GM19468 (cell line): ENCODE data around the gene AKR1C1.
"Not testable (repeated sequence)": the region's sequence is repeated elsewhere in the genome, so short reads cannot be mapped to it uniquely, and the experiment has no call there.

Experiments used
- ATAC-seq: cut with Tn5 transposase; IDR thresholded peaks from one replicate; pipeline ENCODE4 v1.9.1; 2021; ENCODE audit warnings: mild to moderate bottlenecking, moderate library complexity, moderate number of reproducible peaks; ENCODE audit not compliant: unreplicated experiment; ENCODE audit errors: extremely low read depth

AKR1C1 gene

DNA sequence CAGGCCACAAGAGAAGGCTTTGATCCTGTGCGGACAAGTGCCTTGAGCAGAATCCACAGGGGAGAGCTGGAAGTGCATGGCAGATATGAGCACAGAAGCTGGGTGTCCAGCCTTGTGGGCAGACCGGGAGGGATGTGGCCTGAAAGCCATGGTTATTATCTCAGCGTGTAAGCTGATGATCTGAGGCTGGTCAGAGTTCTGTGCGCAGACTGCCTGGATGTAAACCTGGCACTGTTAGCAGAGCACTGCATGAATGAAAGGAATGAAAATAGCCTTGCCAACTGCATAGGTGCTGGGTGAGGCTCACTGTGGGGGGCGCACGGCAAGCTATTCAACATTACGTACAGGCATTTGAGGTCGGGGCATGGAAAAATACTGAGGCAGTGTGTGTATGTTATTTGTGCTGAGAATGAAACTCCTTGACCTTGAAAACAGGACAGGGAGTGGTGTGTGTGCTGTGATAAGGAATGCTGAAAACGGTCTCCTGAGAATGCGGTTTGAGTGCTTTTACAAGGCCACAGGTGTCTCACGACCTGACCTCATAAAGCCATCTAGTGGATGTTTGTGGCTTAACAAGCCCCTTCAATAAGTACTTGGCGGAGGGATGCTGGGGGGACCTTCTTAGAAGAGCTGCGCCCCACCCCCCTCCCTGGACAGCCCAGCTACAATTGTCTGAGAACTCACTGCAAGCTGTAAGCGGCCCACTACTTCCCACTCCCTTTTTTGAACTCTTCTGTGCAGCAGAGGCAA is 18.7 kb downstream of the AKR1C1 start:
- no peak for ATAC-seq

DNA sequence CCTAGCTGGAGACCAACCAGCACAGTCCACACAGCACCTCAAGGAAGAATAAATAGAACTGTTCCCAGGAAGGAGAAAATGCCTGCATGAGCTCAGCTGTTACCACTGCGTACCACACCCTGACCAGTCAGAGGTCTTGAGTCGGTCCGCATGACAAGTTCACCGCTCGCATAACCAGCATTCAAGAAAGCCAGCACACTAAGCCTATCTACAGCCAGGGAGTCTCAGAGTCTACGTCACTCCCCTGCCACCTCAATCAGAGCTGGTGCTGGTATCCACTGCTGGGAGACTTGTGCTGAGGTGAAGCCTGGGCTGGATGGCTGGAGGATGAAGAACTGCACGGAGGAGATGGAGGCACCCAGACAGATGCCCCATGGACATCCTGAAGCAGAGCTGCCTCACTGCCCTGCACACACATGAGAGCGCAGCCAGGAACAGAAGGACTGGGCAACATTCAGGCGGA is 19.6 kb downstream of the AKR1C1 start:
- no peak for ATAC-seq

DNA sequence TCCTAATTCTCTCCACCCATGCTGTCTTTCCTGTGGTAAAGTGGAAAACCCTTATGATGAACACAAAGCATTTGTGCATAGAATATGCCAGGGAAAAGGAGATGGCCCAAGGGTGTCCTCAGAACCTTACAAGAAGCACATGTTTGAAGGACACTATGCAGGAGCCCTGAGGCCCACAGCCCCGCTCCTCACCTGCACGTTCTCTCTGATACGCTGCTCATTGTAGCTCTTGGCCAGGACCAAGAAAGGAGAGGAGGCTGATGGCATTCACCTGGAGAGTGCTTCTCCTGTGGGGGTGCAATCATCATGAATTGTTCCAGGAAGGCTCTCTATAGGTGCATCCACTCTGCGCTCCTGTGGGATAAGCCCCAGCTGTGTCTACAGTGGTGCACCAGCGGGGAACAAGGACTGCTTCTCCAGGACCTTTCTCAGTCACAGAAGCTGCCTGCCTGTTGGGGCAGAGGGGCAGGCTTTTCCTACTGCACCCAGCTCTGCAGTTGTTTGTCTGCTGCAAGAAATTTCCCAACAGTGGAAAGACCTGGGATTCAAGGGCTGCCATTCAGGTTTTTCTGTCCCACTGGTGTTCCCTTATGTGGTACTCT is 20.5 kb downstream of the AKR1C1 start:
- ATAC-seq: no peak

DNA sequence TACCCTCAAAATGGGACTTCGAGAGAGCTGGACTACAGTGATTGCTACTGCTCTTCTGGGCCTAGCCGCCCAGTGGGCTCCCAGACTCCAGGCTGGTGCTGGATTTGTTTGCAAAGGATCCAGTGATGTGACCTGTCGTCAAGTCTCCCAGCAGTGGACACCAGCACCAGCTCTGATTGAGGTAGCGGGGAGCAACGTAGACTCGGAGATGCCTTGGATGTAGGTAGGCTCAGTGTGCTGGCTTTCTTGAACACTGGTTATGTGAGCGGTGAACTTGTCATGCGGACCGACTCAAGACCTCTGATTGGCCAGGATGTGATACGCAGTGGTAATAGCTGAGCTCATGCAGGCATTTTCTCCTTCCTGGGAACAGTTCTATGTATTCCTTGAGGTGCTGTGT is 21.0 kb downstream of the AKR1C1 start:
- ATAC-seq: no peak

DNA sequence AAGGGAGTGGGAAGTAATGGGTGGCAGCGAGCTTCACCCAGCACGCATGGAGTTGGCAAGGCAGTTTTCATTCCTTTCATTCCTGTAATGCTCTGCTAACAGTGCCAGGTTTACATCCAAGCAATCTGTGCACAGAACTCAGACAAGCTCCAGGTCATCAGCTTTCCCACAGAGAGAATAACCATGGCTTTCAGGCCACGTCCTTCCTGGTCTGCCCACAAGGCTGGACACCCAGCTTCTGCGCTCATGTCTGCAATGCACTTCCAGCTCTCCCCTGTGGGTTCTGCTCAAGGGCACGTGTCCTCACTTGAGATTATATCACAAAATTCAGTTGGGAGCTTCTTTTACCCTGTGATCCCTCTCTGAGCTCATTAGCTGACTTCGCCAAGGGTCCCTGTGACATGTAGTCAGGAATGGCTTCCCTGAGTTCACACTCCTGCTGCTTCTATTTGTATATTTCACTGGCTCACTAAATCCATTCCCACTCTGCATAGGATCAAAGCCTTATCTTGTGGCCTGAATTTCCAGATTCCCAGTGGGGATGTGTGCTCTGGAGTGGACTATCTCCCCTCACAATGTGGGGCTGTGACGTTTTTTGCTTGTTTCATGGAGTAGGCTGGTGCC is 21.9 kb downstream of the AKR1C1 start:
- no peak for ATAC-seq

DNA sequence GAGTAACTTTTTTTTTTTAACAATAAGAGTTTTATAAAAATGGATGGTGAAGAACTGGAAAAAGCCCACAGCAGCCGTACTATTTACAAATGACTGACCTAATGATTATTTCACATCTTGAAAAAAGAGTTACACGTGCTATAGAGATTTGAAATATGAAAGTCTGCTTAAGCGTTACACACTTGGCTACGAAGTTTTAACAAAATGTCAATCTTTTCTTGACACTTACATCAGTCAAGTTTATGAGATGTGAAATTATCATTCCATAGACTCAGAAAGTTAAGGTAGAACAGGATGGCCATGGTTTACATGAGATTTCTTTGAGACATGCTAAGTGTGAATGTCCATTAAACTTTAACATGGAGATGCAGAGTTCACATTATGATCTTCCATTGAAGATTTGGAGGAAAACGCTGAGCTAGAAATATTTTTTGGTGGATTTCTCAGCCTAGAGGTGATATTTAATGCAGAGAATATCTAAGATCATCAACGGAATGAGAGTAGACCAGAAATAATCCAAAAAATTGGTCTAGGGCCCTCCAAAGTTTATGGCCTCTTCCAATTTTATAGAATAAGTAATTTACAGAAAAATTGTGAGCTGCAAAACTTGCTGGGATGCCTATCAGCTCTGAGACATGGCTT is 24.9 kb downstream of the AKR1C1 start:
- ATAC-seq: not testable (repeated sequence)

DNA sequence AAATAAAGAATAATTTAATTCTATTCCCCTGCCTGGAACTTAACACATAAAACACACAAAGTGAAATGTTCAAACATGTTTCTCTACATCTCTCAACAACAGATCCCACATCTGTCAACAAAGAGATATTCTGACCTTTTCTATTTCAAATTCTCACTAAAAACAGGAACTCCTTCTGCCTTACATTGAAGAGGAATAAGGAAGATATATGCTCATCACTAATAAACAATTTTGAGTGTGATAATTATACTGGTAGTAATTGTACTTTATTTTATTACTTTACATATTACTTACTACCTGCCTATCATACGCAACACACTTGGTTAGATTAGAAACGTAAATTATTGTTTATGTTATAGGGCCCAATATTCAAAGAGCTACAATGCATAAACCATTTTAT is 27.0 kb downstream of the AKR1C1 start:
- no peak for ATAC-seq

DNA sequence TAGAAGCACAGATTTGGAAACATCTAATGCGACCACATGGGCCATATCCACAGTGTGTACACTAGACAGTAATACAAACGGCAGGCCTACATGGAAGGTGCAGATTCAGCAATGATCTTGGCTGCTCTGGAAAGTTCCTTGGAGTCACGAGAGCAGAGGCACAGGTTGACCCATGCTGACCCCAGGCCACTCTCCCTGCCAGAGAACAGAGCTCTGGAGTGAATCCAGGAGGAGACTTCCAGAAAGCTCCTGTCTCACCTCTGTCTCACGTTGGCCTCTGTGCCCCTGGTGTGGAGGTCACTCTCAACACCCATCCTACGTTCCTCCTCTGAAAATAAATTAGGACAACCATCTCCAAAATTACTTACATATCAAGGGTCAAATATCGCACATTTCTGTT is 28.2 kb downstream of the AKR1C1 start:
- ATAC-seq: not testable (repeated sequence)

DNA sequence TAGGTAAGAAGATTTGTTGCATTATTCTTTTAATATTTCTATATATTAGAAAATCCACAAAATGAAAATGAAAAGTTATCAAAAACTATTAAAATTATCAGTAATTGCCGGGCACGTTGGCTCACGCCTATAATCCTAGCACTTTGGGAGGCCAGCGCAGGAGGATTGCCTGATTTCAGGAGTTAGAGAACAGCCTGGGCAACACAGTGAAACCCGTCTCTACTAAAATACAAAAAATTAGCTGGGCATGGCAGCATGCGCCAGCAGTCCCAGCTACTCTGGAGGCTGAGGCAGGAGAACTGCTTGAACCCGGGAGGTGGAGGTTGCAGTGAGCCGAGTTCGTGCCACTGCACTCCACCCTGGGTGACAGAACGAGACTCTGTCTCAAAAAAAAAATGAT is 29.3 kb downstream of the AKR1C1 start:
- ATAC-seq: not testable (repeated sequence)

DNA sequence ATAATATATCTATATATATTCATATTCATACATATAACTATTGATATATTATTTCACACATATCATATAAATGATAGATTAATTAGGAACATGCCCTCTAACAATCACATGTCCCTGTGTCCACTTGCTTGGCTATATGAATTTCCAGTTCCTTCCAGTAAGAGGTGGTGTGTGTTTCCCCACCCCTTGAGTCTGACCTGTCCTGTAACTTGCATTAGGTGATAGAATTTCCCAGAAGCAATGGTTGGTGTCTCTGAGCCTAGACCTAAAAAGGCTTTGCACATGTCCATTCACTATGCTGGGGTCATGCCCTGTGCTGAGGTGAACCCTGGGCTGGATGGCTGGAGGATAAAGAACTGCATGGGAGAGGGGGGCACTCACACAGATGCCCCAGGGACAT is 31.0 kb downstream of the AKR1C1 start:
- not testable (repeated sequence) for ATAC-seq

DNA sequence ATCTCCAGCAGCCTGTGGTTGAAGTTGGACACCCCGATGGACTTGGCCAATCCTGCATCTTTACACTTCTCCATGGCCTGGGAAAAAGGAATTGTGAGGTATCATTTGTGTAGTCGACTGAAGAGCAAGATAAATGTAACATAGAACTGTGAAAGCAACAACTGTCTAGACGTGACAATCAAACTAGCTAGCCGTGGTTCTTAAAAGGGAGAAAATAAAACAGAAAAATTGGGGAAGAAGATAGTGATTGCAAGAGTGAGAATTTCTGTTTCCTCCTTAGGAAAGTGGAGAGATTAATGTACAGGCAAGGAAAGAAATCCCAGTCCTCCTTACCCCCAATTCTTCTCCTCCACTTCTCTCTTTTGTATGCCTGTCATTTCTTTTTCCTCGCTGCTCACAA is 35.5 kb downstream of the AKR1C1 start:
- no peak for ATAC-seq

DNA sequence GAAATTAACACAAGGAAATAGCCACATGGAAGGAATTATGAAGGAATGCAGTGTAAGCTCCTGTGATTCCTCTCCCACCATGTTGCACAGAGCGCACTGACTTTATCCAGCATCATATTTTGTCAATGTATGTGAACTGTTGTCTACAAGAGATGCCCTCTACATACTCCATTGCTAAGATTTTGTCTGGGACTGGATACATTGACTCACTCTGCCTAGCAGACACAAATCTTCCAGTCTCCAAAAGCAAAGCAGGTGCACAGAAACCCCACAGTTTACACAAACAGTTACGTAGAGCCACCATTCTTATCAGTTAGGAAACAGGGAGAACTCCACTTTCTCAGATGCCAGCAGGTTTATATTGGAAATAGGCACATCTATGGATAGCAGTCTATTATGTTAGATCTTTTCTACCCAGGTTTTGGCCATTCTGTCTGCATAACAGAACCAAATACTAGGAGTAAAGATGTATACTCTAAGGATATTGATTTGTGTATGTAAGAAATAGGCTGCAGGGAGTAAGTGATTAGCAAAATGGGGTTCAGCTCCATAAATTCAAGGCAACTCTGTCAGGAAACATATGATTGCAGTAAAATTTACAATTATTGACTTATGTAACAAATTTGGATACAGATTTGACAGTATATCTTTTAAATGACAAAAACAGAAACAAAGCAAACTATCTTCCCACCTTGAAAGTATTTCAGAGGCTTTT is 39.0 kb downstream of the AKR1C1 start:
- ATAC-seq: no peak

DNA sequence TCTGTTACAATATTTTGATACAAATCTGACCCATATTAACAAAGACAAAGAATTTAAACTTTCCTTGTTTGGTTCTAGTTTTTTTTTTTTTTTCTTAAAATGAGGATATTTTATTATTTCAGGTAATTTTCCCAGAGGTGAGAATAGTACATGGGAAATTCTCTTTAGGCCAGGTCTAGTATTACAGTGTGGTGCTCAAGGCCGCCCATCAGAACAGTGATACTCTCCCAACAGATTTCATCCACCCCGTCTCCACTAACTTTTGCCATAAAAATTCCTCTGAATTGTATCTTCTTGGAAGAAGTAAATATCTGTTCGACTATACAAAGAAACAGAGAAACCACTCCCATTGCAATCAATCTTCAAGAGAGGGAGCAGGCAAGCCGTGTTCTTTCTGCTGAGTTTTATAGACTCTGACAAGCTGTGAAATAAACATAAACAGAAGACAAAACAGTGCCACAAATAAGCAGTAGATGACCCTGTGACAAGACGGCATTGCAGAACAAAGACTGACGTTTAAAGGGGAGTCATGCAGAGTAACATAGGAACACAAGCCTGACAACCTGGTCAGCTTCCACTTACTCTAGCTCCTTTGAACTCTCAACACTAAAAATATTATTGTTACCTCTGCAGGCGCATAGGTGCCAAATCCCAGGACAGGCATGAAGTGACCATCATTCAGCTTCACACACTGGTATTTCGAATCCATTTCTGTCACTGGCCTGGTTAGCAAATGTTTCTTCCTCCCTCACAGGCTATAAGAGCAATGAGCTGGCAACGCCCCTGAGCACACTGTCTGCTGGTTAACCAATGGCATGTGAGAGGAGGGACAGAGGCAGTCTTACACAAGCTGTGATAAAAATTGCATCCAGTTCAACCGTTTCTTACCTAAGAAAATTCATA is 40.2 kb downstream of the AKR1C1 start, which contains the start of gene AKR1C2:
Gene AKR1C2, minus strand, starts transcription at position 731 of the 903 bp plus-strand sequence. Its CDS starts 22 bp downstream, at position 709.
- ATAC-seq: not testable (repeated sequence)

DNA sequence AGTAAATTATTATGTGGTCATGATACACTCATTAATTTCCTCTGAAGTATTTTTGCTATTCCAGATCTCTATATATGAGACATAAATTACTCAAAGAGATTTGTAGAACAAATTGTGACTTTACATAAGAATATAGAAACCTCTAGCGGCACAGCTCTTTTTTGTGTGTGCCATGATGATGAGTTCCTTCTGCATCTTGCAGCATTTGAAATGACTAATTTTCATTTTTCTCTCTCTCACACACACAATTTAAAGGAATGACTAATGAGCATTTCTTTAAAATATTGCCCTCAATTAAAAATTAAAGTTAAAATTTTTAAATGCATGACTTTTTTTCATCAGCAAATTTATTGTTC is 40.8 kb downstream of the AKR1C1 start:
- ATAC-seq: not testable (repeated sequence)

DNA sequence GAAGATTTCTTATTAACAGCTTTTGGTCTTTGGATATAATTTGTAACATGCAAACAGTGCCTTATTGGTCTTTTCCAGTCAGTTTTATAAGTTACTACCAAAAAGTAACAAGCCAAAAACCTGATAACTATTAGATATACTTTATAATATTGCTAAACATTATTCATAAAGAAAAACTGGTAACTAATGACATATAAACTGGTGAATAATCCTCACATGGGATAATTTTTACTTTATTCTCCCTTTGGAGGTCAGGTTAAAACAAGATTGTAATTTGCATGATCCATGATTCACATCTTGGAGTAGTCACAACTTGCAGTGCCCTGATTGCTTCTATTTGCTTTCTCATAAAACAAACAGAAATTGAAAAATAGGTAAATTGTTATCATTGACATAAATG is 41.3 kb downstream of the AKR1C1 start:
- ATAC-seq: not testable (repeated sequence)

DNA sequence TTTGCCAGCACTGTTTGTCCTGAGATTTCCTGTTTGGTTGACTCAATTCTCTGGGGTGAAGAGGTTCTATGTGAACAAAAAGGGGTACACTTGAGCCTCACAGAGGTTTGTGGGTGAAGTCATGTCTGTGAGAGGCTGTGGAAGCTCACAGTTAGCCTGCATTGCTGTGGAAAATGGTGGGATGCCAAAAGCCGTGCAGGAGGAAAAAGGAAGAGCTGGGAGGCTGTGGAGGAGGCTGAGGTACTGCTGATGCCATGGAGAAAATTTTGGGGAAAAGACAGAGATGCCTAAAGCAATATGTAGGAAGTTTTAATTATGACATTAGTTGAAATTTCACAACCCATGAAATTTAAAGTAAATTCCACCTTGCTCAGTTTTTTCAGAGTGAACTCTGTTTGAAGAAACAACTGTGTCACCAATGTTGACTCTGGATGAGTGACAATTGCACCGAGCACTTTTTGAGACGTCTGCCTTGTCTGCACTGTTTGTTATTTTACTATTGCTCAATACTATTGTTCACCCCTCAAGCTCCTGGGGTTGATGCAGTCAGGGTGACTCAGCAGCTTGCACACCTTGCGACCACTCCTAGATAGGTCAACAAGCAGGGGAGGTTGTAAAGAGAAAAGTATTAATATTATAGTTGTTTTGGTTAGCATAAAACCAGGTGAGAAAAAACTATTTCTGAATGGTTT is 45.8 kb downstream of the AKR1C1 start:
- ATAC-seq: not testable (repeated sequence)

DNA sequence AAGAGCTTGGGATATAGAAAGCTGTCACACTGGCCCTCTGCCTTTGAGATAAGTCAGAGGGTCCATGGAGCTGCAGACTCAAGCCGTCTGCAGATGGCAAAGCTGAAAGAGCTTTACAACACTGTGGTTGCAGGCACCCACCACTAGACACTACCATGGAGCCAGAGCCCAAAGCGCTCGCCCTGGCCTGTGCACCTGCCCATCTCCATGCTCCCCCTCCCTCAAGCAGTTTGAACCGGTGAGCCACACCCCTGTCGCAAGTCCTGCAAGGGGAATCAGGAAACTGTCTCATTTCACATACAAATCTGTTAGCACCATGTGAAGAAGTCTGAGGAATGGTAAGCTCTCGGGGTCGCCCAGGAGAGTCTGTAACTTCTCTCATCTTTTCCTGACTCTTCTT is 46.8 kb downstream of the AKR1C1 start:
- ATAC-seq: not testable (repeated sequence)

DNA sequence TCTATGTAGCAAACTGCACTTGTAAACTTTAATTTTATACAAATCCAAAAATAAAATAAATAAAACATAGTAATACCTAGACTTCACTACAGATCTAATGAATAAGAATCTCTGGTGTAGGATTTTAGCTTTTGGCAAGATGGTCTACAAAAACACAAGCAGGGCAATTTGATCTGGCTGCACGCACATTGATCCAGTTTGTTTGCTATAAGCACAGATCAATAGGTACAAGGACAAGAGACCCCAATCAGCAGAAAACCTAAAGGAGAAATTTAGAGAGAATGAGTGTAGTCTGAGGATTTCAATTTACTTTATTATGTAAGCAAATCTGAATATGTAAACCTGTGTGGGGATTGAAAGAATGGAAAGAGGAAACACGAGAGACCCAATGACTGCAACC is 48.2 kb downstream of the AKR1C1 start:
- not testable (repeated sequence) for ATAC-seq

DNA sequence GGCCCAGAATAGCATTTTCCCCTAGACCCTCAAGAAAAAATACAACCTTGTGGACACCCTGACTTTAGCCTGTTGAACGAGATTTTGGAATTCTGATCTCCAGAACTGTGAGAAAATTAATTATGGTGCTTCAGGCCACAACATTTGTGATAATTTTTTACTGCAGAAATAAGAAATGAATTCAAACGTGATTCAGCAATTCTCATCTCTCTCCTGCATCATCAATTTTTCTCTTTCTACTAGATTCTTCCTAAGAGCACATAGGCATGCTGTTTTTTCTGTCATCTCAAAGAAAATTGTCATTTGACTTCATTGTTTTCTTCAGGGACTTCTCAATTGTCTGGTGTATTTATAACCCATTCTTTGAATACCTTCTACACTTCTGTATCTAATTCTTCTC is 49.4 kb downstream of the AKR1C1 start:
- no peak for ATAC-seq
